Measurements from ENCODE around the gene CXCL3.
A peak's percentile ranks its signal among the peaks of the same experiment; 100 is the strongest.
"Not testable (repeated sequence)": the region's sequence is repeated elsewhere in the genome, so short reads cannot be mapped to it uniquely, and the experiment has no call there.

The CXCL3 gene

DNA sequence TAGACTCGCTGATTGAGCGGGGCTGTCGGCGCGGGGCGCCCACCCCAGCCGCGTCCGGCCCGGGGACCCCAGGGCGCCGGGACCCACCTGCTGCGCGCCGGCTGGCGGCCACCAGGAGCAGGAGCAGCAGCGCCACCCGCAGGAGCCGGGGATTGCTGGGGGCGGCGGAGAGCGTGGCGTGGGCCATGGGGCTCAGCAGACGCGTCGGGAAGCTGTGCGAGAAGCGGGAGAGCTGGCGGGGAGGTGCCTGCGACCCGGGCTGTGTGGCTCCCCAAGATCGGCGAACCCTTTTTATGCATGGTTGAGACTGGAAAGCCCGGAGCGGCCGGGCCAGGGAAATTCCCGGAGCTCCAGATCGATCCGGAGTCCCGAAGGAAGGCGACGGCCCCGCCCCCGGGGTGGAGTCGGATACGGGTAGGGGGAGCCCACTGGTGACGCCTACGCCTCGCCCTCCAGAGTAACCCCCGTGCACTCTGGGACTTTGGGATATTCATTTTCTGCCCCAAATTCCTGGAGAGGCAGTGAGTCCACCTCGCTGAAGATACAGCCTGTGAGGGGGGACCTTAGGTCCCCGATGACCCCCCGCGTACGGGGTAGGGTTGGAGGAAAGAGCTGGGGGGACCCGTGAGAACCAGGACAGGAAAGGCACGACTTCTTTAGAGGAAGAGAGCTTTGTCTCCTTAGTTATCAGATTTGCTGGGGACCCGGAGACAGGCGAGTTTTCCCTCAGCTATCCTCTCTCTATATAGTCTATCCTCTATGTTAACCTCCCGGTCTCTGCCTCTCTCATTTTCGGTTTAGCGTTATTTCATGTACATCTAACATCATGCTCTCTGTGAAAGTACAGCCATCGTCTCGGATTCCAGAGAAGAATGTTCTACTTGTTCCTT lies at the start of gene CXCL3:
Gene CXCL3, minus strand, starts transcription at position 265 of the 890 bp plus-strand sequence. Its CDS starts 78 bp downstream, at position 187.
- DNase-seq (ENCODE audit: low read depth, low spot score) = peak; percentile 81

DNA sequence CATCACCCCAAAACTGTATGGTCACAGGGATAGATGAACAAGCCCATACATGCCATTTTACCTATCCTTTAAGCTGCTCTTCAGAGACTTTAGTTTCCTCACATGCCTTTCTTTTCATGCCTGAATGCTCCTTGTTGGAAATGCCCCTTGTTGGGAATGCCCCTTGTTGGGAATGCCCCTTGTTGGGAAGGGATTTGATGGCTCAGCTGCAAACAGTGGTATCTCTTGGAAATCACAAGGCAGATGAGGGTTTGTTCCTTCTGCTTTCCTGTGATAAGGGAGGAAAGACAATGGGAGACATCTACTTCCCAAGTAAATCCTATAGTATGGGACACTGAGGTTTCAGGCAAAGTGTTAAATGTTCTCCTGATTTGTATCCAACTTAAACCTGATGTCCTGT lies 49.0 kb upstream of the CXCL3 start:
- no peak for DNase-seq (ENCODE audit: low read depth, low spot score)

DNA sequence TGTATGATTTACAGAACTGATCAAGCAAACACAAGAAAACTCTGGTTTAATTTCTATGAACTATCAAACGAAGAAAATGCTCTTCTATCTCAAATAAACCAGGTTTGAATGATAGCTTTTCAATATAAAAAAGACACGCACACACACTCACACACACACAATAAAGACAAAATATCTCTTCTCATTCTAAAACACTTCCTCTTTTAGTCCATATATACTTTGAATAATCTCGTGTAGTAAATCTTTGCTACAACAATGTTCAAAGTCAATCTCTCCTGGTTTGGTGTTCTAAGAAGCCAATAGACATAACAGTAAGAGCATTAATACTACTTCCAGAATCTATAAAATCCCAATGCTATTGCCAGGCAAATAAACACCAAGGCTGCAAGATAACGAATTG lies 47.2 kb upstream of the CXCL3 start:
- no peak for DNase-seq (ENCODE audit: low read depth, low spot score)

DNA sequence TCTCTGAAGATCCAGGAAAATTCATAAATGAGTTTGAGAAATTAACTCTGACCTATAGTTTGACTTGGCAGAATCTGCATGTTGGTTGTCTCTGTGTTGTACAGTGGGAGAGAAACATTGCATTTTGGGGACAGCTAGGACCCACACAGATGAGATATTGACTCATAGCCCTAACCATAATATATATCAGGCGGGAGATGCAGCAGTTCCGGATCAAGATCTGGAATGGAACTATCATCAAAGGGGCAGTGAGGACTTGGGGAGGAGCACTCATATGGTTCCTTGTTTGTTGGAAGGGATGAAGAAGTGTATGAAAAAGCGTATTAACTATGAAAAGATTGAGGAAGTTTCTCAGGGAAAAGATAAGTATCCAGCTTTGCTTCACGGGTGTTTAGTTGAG lies 46.5 kb upstream of the CXCL3 start:
- no peak for DNase-seq (ENCODE audit: low read depth, low spot score)

DNA sequence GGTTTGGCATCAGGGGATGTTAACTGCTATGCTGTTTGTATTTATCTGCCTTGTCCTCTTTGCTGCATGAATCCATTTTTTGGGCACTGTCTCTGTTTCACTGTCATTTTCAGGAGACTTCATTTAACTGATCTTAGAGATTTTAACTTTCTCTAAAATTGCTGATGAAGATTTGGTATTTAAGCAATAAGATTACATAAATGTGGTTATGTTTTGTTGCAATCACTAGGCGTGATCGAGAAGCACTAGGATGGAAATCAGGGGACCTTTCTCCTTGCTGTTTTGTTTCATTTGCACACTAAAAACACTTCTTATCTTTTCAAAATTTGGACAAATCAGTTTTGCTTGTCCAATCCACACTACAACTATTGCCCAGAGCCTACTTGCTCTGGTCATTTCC lies 45.1 kb upstream of the CXCL3 start:
- no peak for DNase-seq (ENCODE audit: low read depth, low spot score)

DNA sequence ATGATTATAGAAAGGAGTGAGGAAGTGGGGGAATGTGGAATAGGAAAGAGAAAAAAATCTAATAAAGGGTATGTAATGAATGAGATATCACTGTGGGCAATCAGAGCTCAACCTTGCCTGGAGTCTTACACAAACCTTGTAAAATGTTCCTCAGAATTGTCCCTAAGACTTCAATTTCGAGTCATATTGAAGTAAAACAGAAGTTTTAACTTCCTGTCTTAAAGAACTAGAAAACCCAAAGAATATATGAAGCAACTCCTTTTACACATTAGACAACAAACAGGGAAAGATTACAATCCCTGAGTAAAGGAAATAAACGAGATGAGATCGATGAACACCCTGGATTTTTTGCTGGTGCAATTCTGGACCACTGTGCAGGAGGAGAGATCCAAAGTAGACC lies 42.5 kb upstream of the CXCL3 start:
- DNase-seq (ENCODE audit: low read depth, low spot score) = no peak

DNA sequence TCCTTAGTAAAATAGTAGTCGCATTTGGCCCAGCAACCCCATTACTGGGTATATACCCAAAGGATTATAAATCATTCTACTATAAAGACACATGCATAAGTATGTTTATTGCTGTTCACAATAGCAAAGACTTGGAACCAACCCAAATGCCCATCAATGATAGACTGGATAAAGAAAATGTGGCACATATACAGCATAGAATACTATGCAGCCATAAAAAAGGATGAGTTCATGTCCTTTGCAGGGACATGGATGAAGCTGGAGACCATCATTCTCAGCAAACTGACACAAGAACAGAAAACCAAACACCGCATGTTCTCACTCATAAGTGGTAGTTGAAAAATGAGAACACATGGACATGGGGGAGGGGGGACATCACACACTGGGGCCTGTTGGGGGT lies 41.9 kb upstream of the CXCL3 start:
- DNase-seq (ENCODE audit: low read depth, low spot score) = not testable (repeated sequence)

DNA sequence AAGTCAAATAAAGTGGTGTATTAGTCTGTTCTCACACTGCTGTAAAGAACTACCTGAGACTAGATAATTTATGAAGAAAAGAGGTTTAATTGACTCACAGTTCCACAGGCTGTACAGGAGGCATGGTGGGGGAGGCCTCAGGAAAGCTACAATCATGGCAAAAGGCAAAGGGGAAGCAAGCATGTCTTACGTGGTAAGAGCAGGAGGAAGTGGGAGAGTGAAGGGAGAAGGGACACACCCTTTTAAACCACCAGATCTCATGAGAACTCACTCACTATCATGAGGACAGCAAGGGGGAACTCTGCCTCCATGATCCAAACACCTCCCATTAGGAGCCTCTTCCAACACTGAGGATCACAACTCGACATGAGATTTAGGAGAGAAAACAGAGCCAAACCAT lies 40.5 kb upstream of the CXCL3 start:
- DNase-seq (ENCODE audit: low read depth, low spot score) = not testable (repeated sequence)

DNA sequence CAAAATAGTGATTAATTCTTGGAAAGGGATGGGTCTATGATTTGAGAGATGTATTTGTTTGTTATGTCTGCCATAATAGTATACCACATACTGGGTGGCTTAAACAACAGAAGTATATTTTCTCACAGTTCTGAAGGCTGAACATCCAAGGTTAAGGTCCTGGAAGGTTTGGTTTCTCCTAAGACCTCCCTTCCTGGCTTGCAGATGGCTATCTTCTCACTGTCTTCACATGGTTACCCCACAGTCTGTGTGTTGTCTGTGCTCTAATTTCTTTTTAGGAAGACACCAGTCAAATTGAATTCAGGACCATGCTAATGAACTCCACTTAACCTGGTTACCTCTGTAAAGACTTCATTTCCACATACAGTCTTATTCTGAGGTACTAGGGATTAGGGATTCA lies 34.9 kb upstream of the CXCL3 start:
- DNase-seq (ENCODE audit: low read depth, low spot score) = no peak

DNA sequence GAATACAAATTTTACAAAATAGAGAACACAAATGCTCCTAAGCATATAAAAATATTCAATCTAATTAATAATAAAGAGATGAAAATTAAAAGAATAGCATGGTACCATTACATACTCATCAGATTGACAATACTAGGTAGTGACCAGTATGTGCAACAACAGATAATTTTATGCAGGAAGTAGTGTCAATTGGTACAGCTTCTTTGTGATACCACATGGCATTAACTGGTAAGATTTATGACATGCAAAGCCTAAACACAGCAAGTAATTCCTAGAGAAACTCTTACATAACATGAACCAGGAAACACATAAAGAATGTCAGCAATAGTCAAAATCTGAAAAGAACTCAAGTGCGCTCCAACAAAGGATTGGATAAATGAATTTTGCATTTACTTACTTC lies 34.2 kb upstream of the CXCL3 start:
- no peak for DNase-seq (ENCODE audit: low read depth, low spot score)

DNA sequence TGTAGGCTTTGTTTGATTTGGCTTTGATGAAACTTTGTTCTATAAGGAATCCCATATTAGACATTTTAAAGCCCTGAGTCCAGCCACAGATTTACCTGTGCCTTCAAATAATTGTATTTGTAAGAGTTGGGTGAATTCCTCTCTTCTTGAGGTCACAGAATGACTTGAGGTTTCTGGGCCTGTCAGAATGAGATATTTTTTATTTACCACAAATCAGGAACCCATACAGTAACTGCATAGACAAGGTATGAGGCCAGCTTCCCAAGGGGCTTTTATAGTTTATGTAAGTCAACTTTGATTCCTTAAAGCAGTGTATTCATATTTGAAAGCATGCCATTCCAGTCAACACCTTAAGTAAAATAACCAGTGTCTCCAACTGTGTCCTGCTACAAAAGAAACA lies 29.1 kb upstream of the CXCL3 start:
- DNase-seq (ENCODE audit: low read depth, low spot score) = no peak

DNA sequence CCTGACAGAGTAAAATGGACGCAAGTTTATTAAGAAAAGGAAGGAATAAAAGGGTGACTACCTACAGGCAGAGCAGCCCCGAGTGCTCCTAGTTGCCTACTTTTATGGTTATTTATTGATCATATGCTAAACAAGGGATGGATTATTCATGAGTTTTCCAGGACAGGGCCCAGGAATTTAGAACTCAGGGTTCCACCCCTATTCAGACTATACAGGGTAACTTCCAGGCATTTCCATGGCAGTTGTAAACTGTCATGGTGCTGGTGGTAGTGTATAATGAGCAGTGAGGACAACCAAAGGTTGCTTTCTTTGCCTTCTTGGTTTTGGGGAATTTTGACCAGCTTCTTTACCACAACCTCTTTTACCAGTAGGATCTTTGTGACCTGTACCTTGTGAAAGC lies 27.7 kb upstream of the CXCL3 start:
- no peak for DNase-seq (ENCODE audit: low read depth, low spot score)

DNA sequence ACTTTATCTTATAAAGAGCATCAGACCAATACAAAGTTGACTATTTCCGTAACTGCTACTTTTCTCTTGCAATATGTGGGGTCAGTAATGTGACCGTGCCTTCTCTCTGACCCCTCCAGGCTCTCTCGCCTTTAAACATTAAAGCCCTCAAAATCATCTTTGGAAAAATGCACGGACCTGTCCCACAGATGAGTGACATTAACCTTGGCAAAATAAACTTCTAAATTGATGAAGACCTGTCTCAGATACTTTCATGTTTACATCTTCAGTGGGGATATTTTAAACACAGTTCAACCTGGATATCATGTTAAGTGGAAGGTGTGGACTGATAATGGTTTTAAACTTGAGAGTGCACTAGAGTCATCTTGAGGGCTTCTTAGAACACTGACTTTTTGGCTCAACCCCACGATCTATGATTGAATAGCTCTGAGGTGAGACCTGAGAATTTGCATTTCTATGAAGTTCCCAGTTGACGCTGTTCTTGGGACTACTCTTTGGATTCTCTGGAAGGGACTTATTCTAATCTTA lies 26.7 kb upstream of the CXCL3 start:
- DNase-seq (ENCODE audit: low read depth, low spot score) = no peak

DNA sequence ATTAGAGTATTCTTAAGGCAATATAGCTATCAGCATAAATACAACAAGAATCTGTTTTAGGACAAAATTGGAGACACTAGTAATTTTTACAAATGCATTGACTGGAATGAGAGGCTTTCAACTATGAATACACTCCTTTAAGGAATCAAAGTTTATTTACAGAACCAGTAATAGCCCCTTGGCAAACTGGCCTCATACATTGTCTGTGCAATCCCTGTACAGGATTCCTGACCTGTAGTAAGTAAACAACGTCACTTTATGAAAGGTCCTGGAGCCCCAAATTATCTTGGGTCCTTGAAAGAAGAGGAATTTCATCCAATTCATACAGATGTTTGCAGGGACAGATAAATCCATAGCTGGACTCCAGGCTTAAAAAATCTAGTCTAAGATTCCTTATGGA lies 25.4 kb upstream of the CXCL3 start:
- no peak for DNase-seq (ENCODE audit: low read depth, low spot score)

DNA sequence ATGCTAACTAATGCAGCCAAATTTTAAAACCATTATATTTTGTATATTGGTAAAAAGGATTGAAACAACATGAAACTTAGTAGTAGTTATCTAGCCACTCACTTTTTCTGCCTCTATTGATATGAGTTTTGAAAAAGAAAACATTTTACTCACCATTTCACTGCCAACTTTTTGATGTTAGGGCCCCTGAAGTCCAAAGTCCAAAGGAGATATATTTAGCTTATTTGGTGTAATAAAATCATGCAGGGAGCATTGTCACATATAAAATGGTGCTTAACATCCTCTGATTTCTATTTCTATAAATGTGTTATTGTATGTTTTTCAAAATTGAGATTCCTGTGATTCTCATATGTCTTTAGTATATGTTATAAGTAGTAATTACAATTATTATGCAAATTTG lies 24.5 kb upstream of the CXCL3 start:
- DNase-seq (ENCODE audit: low read depth, low spot score) = no peak

DNA sequence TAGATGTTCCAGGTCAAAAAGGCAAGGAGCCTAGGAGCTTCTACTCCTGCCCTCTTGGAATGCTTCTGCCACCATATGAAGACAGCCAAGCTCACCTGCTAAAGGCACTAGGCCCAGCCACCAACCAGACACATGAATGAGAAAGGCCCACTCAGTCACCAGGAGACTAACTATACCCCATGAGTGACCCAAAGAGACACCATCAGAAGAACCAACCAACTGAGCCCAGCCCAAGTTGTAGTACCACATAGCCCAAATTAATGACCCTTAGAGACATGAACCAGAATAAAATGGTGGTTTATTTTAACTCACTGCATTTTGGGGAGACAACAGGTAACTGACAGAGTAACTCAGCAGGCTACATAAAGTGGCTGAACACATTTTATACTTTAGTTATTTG lies 22.9 kb upstream of the CXCL3 start:
- DNase-seq (ENCODE audit: low read depth, low spot score) = no peak

DNA sequence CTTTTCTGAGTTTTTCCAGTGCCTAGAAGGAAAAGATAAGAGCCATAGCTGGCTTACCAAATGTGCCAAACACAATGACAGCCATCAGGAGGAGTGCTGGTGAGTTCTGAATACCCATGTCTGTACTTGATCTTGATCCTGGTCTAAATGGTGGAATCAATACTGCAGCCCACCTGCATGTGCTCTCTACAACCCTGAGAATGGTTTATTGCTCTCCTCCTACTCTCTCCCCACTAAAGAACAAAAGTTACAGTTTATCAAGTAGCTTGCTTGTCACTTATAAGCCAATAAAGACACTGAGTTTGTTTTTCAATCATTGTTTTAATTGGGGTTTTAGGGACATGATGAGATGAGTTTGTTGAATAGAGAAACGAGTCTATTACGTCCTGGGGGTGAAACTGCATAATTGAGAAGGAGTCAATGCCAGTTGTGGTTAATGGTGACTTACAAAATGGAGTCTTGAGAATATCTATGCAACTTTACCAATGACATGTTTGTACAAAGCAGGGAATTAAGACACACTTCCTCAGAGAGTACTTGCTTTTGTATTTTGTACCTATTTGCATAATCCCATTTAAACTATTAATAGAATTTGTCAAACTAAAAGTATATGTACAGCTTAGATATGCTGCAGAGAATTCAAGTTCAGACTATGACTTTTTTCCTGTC lies 20.8 kb upstream of the CXCL3 start:
- no peak for DNase-seq (ENCODE audit: low read depth, low spot score)

DNA sequence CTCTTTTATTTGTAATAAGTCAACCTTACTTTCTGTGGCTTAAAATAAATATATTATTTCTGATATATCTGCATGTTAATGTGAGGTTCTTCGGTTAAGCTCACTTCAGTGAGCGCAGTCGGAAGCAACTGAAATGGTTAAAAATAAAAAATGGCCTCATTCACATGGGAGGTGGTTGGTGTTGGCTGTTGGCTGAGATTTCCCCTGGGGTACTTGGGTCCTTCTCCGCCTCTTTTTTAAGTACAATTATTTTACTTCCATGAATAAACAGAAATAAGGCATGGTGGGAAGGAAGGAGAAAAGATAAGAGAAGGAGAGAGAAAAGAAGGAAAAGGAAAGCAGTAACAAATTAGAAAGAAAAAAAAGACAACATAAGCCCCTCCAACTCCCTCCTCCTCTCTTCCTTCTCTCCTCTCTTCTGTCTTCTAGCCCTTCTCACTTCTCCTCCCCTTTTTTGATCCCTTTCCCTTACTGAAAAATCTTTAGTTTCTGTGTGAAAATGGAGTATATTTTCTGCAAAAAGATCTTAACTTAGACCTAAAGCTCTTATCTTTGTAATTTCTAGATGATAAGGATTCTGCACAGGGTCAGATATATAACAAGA lies 19.7 kb upstream of the CXCL3 start:
- no peak for DNase-seq (ENCODE audit: low read depth, low spot score)

DNA sequence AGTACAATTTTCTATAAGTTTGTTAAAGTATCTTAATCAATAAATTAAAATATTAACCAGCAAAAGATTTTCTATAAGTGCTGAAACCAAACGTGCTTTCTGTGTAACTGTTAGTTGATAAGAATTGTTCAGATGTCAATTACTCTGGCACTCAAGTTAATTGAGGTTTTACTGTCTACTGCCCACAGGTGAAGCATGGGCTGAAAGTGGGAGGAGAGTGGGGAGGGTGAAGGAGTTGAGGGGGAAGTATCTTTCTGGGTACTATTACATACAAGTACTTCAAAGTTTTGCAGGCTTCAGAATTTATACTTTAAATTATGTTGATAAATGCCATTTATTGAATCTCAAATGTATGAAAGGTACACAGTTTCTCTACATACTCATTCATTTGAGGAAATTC lies 19.1 kb upstream of the CXCL3 start:
- no peak for DNase-seq (ENCODE audit: low read depth, low spot score)

DNA sequence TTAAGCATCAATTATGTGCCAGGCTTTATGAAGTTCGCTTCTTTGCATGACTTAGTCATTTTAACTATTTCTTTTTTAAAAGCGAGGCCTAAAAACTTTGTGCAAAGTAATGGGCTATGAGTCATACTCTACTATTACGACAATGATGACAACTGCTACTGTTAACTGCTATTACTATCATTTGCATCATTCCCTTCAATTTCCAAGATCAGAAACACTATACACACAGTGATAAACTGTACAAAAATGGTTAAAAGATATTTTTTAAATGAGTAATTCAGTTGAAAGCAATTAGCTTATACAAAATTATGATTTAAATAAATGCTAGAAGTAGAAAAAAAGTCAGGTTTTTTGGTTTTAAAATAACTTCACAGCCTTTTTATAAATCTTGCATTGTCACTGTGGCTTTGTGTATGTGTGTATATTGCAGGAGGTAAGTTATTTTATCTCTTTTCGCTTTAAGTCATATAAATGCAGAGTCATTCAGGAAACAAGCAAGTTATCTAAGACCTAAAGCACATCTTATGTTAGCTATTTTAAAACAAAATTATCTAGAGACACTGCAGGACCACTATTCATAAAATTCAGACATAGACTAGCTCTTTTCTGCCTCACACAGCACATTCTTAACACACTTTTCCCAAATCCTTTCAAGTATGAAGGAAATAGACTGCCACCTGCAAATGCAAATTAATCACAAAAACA lies 18.5 kb upstream of the CXCL3 start:
- DNase-seq (ENCODE audit: low read depth, low spot score) = peak; percentile 35

DNA sequence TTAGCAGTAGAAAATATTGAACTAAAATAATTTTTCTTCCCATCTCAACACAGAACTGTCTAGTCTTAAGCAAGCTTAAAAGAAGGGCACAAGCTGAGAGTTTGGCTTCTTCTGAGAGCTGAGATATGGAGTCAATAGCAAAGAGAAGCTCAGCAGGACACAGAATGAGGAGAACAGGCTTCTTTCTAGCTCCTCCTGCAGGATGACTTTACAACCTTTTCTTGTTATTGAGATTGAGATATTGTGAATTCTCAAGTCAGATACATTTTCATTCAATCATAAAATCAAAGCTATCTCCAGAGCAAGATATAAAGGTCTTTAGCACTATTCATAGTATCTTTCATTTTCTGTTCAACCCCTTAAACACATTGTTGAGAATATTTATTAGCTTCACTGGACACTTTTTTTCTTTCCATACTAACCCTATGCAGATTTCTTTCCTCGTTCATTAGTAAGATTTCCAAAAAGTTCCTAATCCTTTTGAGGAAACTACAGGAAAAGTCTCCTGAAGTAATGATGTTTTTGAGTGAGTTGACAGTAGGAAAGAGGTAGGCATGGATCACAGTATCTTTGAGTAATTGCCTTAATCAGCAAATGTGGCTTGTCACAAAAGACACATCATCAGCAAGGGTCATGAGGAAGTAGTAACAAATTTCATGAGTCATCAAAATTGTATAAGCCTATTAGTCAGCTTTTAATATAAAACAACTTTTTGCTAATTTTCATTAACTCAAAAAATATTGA lies 17.8 kb upstream of the CXCL3 start:
- DNase-seq (ENCODE audit: low read depth, low spot score) = peak; percentile 16
